IgD-negative memory B cell (primary cell): ENCODE measurements around the gene CREG2. TPM values are rescaled to one million over a fixed set of nuclear protein-coding genes. Genes with fewer than 3 reads are reported as not detected.

Experiments
- H3K27ac Mint-ChIP-seq, 3 donors: one replicate each; pipeline ENCODE4 v1.8.0; 2020 to 2022; ENCODE audit warnings: mild to moderate bottlenecking in 3 of 3, mixed read lengths in 3 of 3, moderate library complexity in 1 of 3
- H3K27me3 Mint-ChIP-seq: one replicate; pipeline ENCODE4 v1.8.0; 2021; ENCODE audit warnings: mixed read lengths
- H3K36me3 Mint-ChIP-seq: one replicate; pipeline ENCODE4 v1.8.0; 2020; ENCODE audit warnings: mild to moderate bottlenecking, mixed read lengths
- H3K4me1 Mint-ChIP-seq, 3 donors: one replicate each; pipeline ENCODE4 v1.8.0; 2020 to 2022; ENCODE audit warnings: mixed read lengths in 3 of 3, mild to moderate bottlenecking in 1 of 3
- H3K4me3 Mint-ChIP-seq, 4 donors: one replicate each; pipeline ENCODE4 v1.8.0; 2020 to 2022; ENCODE audit warnings: mild to moderate bottlenecking in 4 of 4, mixed read lengths in 4 of 4, moderate library complexity in 3 of 4
- H3K9me3 Mint-ChIP-seq, 3 donors: one replicate each; pipeline ENCODE4 v1.8.0; 2020 to 2021; ENCODE audit warnings: mixed read lengths in 3 of 3, mild to moderate bottlenecking in 1 of 3
- polyA plus RNA-seq: library from polyadenylated mRNA; unstranded; fragments of 300-500 nt; fragmentation: Illumina TruSeq; gene quantifications from one replicate; pipeline ENCODE4 v1.2.3, GENCODE V29; 2021

Gene CREG2
- polyA plus RNA-seq, 1 donor from 2014 or later = 0.06 TPM

DNA sequence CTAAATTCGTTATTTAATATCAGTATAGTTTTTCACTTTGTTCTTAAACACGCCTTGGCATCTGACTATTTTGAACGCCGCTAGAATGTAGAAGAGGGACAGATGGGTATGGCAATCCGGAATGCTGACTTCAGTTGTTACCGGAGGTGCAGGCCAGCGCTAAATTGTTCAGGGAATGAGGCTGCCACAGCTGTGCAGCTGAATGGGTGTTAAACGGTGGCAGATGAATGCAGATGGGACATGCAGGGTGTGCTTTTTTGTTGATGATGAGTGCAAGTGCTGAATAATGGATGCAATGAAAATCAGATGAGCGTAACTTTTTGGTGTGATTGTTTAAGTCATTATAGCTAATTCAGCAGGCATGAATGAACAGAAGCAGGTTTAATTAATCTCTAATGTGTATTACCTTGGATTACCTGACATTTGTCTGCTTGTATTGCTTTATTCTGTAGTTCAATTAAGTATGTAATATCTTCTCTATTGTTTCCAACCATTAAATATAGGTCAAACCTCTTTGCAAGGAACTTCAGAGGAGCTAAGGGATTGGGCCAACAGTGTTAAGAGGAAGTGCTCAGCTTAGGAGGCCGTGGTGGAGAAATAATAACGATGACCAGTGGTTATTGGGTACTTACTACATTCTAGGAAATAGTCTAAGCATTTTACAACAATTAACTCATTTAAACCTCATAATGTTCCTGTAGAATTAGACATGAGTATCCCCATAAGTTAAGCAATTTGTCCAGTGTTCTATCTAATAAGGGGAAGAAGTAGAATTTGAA lies 11.9 kb upstream of the CREG2 start:
- H3K4me1 Mint-ChIP-seq = peaks cover 31 to 36% (median 33%) of the 10 kb centered on the region in 3 donors

DNA sequence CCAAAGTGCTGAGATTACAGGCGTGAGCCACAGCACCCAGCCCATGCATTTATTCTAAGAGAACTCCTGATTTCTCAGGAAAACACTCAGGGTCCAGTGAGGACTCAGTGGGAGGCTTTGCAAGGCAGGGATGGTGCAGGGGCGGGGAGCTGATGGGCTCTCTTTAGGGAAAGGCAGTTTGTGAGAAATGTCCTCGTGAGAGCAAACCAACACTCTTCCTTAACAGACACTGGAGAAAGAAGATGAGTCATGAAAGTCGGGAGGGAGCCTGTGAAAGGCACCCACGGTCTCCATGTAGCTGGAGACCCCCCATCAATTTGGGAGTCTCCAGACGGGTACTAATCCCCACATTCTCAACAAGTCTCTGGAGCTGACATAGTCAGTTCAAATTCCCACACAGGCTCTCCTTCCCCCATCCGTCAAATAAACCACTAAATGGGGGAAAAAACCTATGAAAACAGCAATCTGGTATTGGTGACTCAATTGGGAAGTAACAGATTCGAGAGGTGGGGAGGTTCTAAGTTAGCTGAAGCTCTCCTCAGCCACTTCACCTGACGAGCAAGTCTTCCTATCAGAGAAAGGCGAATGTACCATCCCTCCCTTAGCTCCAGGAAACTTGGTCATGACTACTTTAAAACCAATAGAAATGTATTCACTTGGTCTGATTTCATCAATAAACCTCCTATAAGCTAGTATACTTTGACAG lies 11.0 kb upstream of the CREG2 start:
- Mint-ChIP-seq H3K4me1 (peaks cover 31 to 33% (median 31%) of the 10 kb centered on the region in 3 donors), H3K9me3 (peaks cover 0 to 4% (median 2%) of the 10 kb centered on the region in 3 donors)

More for the DNA sequence above, 11.9 kb upstream of the CREG2 start:
- Mint-ChIP-seq H3K9me3 (peaks cover 0 to 4% (median 2%) of the 10 kb centered on the region in 3 donors), H3K4me3 (peak overlapping the region in 2 of 4 donors; percentile 39 to 89), H3K27me3 (peaks cover 9% of the 10 kb centered on the region), H3K27ac (no peak overlapping the region), H3K36me3 (peaks cover 1% of the 10 kb centered on the region)

DNA sequence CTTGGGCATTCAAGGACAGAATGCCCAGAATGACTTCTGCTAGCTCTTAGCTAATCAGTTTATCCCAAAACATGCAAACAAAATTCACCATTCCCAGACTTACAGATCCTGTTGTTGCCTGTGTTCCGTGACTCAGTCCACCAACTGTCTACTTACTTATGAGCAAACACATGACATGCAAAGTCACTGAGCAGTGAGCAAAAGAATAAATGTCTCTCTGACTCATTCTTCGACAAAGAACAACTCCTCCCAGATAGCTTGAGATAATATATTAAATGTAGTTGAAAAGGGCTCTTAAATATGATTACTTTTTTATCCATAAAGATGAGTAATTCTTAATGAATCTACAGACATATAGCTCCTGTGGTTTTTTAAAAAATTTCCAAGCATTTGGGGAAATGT lies 9.0 kb upstream of the CREG2 start:
- Mint-ChIP-seq H3K4me1 (peaks cover 20 to 25% (median 24%) of the 10 kb centered on the region in 3 donors), H3K4me3 (no peak overlapping the region), H3K36me3 (peaks cover 1% of the 10 kb centered on the region), H3K27ac (no peak overlapping the region), H3K9me3 (peaks cover 0 to 4% (median 2%) of the 10 kb centered on the region in 3 donors), H3K27me3 (peaks cover 13% of the 10 kb centered on the region)

More for the DNA sequence above, 11.0 kb upstream of the CREG2 start:
- H3K4me3 Mint-ChIP-seq = no peak overlapping the region
- H3K36me3 Mint-ChIP-seq = peaks cover 1% of the 10 kb centered on the region
- peaks cover 9% of the 10 kb centered on the region for H3K27me3 Mint-ChIP-seq
- H3K27ac Mint-ChIP-seq = no peak overlapping the region

DNA sequence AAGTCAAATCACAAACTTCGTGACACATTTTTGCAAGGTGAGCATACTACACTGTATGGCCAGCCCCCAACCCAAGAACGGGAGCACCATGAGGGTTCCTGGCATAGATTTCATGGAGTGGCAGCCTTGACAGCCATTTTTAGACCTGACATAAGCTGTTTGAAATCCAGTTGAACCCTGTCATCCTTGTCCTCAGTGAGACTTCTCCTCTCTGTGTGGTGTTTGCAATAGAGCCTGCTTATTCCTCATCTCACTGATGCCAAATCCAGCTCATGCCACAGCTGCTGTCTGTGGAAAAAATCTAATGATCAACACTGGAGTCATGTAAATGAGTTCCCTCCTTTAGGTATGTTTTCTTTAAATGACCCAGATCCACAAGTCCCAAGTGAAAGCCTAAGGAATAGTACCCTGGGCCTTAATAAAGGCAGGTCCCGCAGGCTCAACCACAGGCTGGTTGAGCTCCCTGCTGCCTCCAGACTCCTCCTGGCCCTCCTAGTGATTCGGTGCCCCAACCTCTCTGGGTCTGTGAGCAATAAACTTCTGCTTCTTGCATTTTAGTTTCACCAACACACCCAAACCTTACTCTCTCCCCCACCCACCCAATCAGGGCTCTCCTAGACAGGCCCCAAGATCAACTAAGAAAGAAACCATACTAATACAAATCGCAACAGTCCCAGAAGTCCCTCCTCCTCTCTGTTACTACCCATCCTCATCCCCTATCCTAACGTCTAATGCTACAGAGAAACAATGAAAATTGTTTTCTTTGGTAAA lies 8.4 kb upstream of the CREG2 start:
- H3K27ac Mint-ChIP-seq = no peak overlapping the region
- peaks cover 1% of the 10 kb centered on the region for H3K36me3 Mint-ChIP-seq
- no peak overlapping the region for H3K4me3 Mint-ChIP-seq
- peaks cover 13% of the 10 kb centered on the region for H3K27me3 Mint-ChIP-seq
- H3K9me3 Mint-ChIP-seq = peaks cover 0 to 4% (median 2%) of the 10 kb centered on the region in 3 donors
- H3K4me1 Mint-ChIP-seq = peaks cover 14 to 21% (median 18%) of the 10 kb centered on the region in 3 donors

DNA sequence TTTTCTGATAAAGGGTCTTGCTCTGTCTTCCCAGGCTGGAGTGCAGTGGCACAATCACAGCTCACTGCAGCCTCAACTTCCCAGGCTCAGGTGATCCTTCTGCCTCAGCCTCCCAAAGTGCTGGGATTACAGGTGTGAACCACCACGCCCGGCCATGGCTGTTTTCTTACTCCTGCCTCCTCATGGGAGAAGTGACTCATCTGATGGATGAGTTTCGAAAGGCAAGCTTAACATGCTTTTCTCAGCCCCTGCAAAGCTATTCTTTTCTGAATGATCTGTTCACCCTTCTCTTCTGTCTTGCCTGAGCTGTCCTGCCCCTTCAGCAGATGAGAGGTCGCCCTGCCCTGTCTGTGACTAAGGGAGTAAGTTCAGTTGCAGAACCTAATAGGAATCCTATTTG lies 929 bp upstream of the CREG2 start:
- Mint-ChIP-seq H3K36me3 (peaks cover 2% of the 10 kb centered on the region), H3K4me3 (peak overlapping the region in 2 of 4 donors; percentile 50 to 73), H3K4me1 (peaks cover 8 to 10% (median 9%) of the 10 kb centered on the region in 3 donors), H3K27me3 (peaks cover 45% of the 10 kb centered on the region), H3K9me3 (no peaks in the 10 kb centered on the region), H3K27ac (no peak overlapping the region)

DNA sequence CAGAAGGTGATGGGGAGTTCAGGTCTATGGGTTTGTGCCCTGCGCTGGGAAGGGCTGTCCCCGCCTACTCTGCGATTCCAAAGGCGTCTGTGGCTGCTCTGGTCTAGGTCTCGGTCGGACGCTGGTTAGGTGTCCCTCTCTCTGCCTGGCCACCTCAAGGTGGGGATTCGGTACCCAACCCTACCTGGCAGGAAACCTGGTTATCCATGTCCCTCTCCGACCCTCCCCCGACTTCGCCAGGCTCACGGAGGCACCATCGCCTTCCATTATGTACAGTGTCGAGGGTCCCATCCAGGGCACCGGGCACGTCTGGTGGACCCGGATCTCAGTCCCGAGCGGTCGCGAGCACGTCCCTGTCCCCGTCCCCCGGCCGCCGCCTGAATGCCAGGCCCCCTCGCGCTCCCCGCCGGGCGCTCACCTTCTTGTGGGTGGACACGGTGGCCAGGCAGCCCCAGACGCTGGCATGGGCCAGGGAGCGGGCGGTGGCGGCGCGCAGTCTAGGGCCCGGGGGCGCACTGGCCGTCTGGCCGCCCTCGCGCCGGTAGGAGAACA lies 628 bp downstream of the CREG2 start:
- peaks cover 8 to 10% (median 9%) of the 10 kb centered on the region in 3 donors for H3K4me1 Mint-ChIP-seq
- peak overlapping the region; percentile 35 to 63 (median 45) for H3K4me3 Mint-ChIP-seq
- peaks cover 2% of the 10 kb centered on the region for H3K36me3 Mint-ChIP-seq
- no peak overlapping the region for H3K27ac Mint-ChIP-seq
- no peaks in the 10 kb centered on the region for H3K9me3 Mint-ChIP-seq
- peaks cover 42% of the 10 kb centered on the region for H3K27me3 Mint-ChIP-seq

DNA sequence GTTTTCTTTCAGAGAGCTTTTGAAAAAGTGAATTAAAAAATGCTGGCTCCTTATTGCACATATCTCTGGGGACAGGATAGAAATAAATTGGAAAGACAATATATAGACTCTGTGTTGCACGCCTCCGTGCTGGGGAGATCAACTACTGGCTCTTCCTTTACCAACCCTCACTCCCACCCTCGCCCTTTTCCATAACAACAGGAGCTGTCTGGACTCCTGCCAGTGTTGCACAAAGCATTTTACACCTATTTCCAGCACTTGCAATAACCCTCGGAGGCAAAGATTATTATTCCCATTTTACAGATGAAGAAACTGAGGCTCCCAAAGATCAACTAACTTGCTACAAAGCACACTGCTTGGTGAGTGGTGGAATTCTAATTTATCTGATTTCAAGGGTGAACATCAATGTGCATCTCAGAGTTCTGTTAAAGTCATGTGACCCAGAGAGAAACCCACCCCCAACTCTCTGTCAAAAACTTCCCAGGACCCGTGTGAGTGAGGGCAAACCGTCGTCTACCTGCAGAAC lies 4.2 kb downstream of the CREG2 start:
- H3K27me3 Mint-ChIP-seq = peaks cover 25% of the 10 kb centered on the region
- no peak overlapping the region for H3K4me3 Mint-ChIP-seq
- H3K9me3 Mint-ChIP-seq = no peaks in the 10 kb centered on the region
- H3K27ac Mint-ChIP-seq = no peak overlapping the region
- H3K4me1 Mint-ChIP-seq = peaks cover 5 to 6% (median 5%) of the 10 kb centered on the region in 3 donors
- H3K36me3 Mint-ChIP-seq = peaks cover 2% of the 10 kb centered on the region

DNA sequence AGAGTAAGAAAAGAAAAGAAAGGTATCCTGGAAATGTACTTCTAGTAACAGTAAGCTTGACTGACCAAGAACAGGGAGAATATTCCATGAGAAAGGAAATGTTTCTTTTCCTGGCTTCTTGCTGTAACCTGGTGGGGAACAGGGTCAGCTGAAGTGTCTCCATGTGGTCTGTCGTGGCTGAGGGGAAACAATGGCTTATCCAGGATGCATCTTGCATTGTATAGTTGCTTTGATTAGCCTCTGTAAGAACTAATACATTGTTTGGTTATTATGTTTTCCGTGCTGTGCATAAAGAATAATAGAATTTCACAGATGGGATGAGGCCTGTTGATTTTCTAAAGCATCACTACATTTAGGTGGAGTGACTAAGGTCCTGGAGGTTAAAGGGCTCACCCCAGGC lies 4.9 kb downstream of the CREG2 start:
- Mint-ChIP-seq H3K27me3 (peaks cover 20% of the 10 kb centered on the region), H3K4me3 (no peak overlapping the region), H3K27ac (no peak overlapping the region), H3K4me1 (peaks cover under 1 to 2% (median under 1%) of the 10 kb centered on the region in 3 donors), H3K9me3 (no peaks in the 10 kb centered on the region), H3K36me3 (no peaks in the 10 kb centered on the region)

DNA sequence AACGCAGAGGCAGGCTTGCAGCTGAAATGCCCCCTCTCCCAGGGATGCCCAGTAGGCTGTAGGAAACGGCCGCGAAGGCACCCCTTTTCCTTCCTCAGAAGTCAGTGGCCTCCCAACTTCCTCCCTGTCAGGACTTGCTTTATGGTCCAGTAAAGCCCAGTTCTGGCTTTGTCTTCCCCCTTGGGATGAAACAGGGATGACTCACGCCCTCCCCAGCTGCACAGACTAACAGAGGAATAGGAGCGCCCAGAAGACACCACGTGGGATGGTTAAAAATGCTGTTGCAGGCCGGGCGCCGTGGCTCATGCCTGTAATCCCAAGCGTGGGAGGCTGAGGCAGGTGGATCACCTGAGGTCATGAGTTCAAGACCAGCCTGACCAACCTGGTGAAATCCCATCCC lies 6.9 kb downstream of the CREG2 start:
- H3K27me3 Mint-ChIP-seq = peaks cover 7% of the 10 kb centered on the region
- H3K4me1 Mint-ChIP-seq = no peaks in the 10 kb centered on the region

DNA sequence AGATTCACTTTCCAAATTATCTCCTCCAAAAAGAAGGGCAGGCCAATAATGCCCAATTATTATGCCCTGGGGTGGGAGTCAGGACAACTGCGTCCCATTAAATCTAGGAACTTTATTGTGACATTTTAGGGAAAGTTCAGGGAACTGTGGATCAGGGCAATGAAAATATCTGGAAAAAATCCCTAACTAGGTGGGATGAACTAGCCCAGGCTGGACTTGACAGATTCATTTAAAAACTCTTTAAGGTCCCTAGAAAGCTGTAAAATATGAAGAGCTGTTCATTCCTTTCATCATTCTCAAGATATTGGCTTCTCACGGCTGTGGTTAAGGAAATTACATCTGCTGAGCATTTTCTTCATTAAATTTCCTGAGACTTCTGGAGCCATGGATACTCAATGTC lies 8.2 kb downstream of the CREG2 start:
- Mint-ChIP-seq H3K27ac (no peak overlapping the region), H3K4me3 (no peak overlapping the region), H3K9me3 (peaks cover 0 to 1% (median 0%) of the 10 kb centered on the region in 3 donors), H3K27me3 (peaks cover 1% of the 10 kb centered on the region), H3K36me3 (no peaks in the 10 kb centered on the region), H3K4me1 (no peaks in the 10 kb centered on the region)

More for the DNA sequence above, 6.9 kb downstream of the CREG2 start:
- H3K9me3 Mint-ChIP-seq = no peaks in the 10 kb centered on the region
- no peak overlapping the region for H3K4me3 Mint-ChIP-seq
- H3K27ac Mint-ChIP-seq = no peak overlapping the region
- no peaks in the 10 kb centered on the region for H3K36me3 Mint-ChIP-seq

DNA sequence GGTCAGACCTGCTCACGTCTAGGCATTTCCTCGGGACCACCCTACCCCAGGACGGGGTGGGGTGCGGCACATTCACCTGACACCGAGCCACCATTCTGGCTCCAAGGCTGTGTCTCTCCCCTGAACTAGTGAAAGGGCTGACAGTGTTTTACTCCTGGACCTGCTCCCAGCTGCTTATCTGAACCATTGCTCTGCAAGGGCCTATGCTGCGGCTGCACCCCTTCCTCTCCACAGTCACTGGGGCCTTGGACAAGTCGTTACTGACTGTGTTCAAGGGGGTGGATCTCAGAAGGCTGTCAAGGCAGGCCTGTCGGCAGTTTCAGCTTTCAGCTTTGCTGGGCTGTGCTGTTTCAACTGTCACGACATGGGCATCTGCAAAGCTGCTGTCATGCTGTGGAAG lies 11.7 kb downstream of the CREG2 start:
- H3K27ac Mint-ChIP-seq = no peak overlapping the region
- H3K4me3 Mint-ChIP-seq = no peak overlapping the region
- peaks cover 6% of the 10 kb centered on the region in 3 donors for H3K9me3 Mint-ChIP-seq
- H3K36me3 Mint-ChIP-seq = no peaks in the 10 kb centered on the region
- H3K4me1 Mint-ChIP-seq = no peaks in the 10 kb centered on the region
- H3K27me3 Mint-ChIP-seq = peaks cover 1% of the 10 kb centered on the region

DNA sequence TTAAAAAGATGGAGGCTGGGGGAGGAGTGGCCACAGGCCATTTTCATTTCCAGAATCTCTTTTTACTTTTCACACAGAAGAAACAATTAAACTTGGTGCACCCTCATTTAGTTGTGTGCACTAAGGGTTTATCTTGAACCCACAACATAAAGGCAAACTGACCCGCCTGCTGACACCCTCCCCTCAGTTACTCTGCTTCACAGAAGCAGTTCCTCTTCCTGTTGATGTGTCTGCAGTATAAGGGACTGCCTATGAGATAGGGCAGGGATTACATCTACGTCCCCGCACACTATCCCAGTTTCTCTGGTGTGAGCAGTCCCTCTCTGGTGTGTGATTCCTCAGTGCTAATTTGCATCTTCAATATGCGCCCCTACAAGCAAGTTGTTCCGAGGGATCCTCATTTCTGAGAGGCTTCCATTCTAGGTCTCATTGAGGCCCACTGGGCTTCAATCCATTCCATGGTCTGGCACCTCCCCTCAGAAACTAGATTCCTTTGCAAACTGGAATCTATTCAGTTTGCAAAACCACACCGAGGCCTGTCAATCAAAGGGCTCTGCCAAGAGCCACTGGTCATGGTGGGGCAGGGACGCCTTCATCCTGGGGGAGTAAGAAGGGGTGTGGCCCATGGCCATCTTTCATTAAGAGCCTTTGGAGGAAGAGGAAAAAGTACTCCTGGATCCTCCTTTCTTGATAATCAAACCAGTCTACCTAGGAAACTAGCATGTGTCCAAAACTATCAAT lies 12.3 kb downstream of the CREG2 start:
- H3K27ac Mint-ChIP-seq = no peak overlapping the region
- H3K4me1 Mint-ChIP-seq = no peaks in the 10 kb centered on the region

DNA sequence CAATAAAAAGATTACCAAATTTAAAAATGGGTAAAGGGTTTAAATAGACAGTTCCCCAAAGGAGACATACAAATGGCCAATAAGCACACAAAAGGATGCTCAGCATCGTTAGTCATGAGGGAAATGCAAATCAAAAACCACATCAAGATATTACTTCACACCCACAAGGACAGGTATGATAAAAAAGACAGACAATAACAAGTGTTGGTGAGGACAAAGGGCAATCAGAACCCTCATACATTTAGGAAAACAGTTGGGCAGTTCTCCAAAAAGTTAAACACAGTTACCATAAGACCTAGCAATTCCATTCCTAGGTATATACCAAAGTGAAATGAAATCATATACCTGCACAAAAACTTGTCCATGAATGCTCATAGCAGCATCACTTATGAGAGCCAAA lies 14.5 kb downstream of the CREG2 start:
- Mint-ChIP-seq H3K4me3 (no peak overlapping the region), H3K36me3 (no peaks in the 10 kb centered on the region), H3K27ac (no peak overlapping the region), H3K9me3 (peaks cover 6% of the 10 kb centered on the region in 3 donors), H3K4me1 (no peaks in the 10 kb centered on the region), H3K27me3 (no peaks in the 10 kb centered on the region)

More for the DNA sequence above, 12.3 kb downstream of the CREG2 start:
- Mint-ChIP-seq H3K36me3 (no peaks in the 10 kb centered on the region), H3K27me3 (peaks cover 1% of the 10 kb centered on the region), H3K4me3 (no peak overlapping the region), H3K9me3 (peaks cover 6% of the 10 kb centered on the region in 3 donors)

DNA sequence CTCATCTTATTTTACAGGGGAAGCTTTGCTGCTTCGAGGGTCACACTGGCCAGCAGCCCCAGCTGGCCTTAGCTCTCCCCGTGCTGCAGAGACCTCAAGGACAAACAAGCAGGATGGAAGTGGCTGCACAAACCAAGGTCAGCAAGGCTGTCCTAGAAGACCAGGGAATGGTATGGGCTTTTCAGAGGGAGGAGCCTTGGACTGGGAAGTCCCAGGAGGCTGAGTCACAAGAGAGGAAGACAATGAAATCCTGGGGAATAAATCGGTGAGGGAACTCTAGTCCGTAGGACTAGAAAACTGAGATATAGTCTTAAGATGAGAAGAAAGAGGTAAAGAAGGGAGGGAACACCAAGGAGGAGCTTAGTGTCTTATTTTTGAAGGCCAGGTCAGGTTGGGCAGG lies 15.7 kb downstream of the CREG2 start:
- Mint-ChIP-seq H3K27ac (no peak overlapping the region), H3K27me3 (no peaks in the 10 kb centered on the region), H3K36me3 (no peaks in the 10 kb centered on the region), H3K4me3 (no peak overlapping the region), H3K4me1 (no peaks in the 10 kb centered on the region), H3K9me3 (peaks cover 6% of the 10 kb centered on the region in 3 donors)
